ENCODE measurements around the gene PEX10.
A peak's percentile ranks its signal among the peaks of the same experiment; 100 is the strongest.

The PEX10 gene

GRCh38 chr1:2388004-2388913 is 24.1 kb downstream of the PEX10 start:
- DNase-seq (ENCODE audit: low spot score), result no peak

- no peak for DNase-seq (ENCODE audit: low spot score)
Observed at GRCh38 chr1:2386636-2387611, 25.4 kb downstream of the PEX10 start.

GRCh38 chr1:2385606-2386280 is 26.6 kb downstream of the PEX10 start:
- no peak for DNase-seq (ENCODE audit: low spot score)

- DNase-seq (ENCODE audit: low spot score), result no peak
Observed at GRCh38 chr1:2384941-2385481, 27.4 kb downstream of the PEX10 start.

- DNase-seq (ENCODE audit: low spot score), result no peak
Observed at GRCh38 chr1:2384130-2384860, 28.1 kb downstream of the PEX10 start.

GRCh38 chr1:2383576-2383975 is 28.8 kb downstream of the PEX10 start:
- no peak for DNase-seq (ENCODE audit: low spot score)

- DNase-seq (ENCODE audit: low spot score), result peak; percentile 89
Observed at GRCh38 chr1:2382621-2383361, 29.6 kb downstream of the PEX10 start.

- DNase-seq (ENCODE audit: low spot score), result peak; percentile 97
Observed at GRCh38 chr1:2381741-2382620, 30.4 kb downstream of the PEX10 start.

GRCh38 chr1:2380816-2381591 is 31.4 kb downstream of the PEX10 start:
- DNase-seq (ENCODE audit: low spot score), result no peak

GRCh38 chr1:2379733-2380404 is 32.5 kb downstream of the PEX10 start:
- no peak for DNase-seq (ENCODE audit: low spot score)

- DNase-seq (ENCODE audit: low spot score), result no peak
Observed at GRCh38 chr1:2378956-2379732, 33.2 kb downstream of the PEX10 start.

- DNase-seq (ENCODE audit: low spot score), result no peak
Observed at GRCh38 chr1:2378441-2378851, 33.9 kb downstream of the PEX10 start.

- DNase-seq (ENCODE audit: low spot score), result no peak
Observed at GRCh38 chr1:2377751-2378440, 34.5 kb downstream of the PEX10 start.

GRCh38 chr1:2376931-2377672 is 35.3 kb downstream of the PEX10 start:
- DNase-seq (ENCODE audit: low spot score), result no peak

- DNase-seq (ENCODE audit: low spot score), result no peak
Observed at GRCh38 chr1:2376261-2376741, 36.1 kb downstream of the PEX10 start.

GRCh38 chr1:2375923-2376260 is 36.5 kb downstream of the PEX10 start:
- no peak for DNase-seq (ENCODE audit: low spot score)
